SK-N-SH treated with all-trans-retinoic acid at 6 μM for 48 hours (cell line): ENCODE measurements around the gene C6orf163.

Experiments used
- ATAC-seq: fragments of 200-7000 bp; cut with Tn5 transposase; 3 replicates; pipeline ENCODE4 v1.9.1; 2020; ENCODE audit warnings: mild to moderate bottlenecking, moderate library complexity
- ARNTL ChIP-seq: fragments of 450-650 bp; formaldehyde crosslinking; IDR thresholded peaks from 2 replicates; pipeline ENCODE4 v1.5.0; 2020; ENCODE audit warnings: low read depth, mild to moderate bottlenecking, moderate library complexity, borderline replicate concordance
- BACH2 ChIP-seq: fragments of 250-450 bp; sonication (Bioruptor Pico); IDR thresholded peaks from 2 replicates; pipeline ENCODE4 v1.9.0; 2021; ENCODE audit warnings: mild to moderate bottlenecking, borderline replicate concordance
- CREB5 ChIP-seq: fragments of 250-450 bp; sonication (Bioruptor Pico); IDR thresholded peaks from 2 replicates; pipeline ENCODE4 v1.5.1; 2020; ENCODE audit warnings: low read depth, mild to moderate bottlenecking, moderate library complexity
- CSDC2 ChIP-seq: fragments of 250-450 bp; sonication (Bioruptor Pico); IDR thresholded peaks from 2 replicates; pipeline ENCODE4 v1.5.0; 2020; ENCODE audit warnings: mild to moderate bottlenecking, moderate library complexity
- CSRNP3 ChIP-seq: fragments of 250-450 bp; sonication (Bioruptor Pico); IDR thresholded peaks from 2 replicates; pipeline ENCODE4 v1.5.1; 2021; ENCODE audit warnings: mild to moderate bottlenecking, moderate library complexity
- GLIS3 ChIP-seq: fragments of 250-450 bp; sonication (Bioruptor Pico); IDR thresholded peaks from 2 replicates; pipeline ENCODE4 v1.5.0; 2020; ENCODE audit warnings: mild to moderate bottlenecking, moderate library complexity
- ISL1 ChIP-seq: fragments of 250-450 bp; sonication (Bioruptor Pico); IDR thresholded peaks from 2 replicates; pipeline ENCODE4 v2.1.2; 2022; ENCODE audit warnings: mild to moderate bottlenecking, moderate library complexity
- OSR1 ChIP-seq: fragments of 250-450 bp; sonication (Bioruptor Pico); IDR thresholded peaks from 2 replicates; pipeline ENCODE4 v1.8.0; 2022; ENCODE audit warnings: moderate library complexity, mild to moderate bottlenecking, inconsistent platforms
- POU6F1 ChIP-seq: fragments of 250-450 bp; sonication (Bioruptor Pico); IDR thresholded peaks from 2 replicates; pipeline ENCODE4 v1.8.0; 2021; ENCODE audit warnings: low read depth, mild to moderate bottlenecking, moderate library complexity, borderline replicate concordance
- PPARA ChIP-seq: fragments of 250-450 bp; sonication (Bioruptor Pico); IDR thresholded peaks from 2 replicates; pipeline ENCODE4 v1.5.0; 2020; ENCODE audit warnings: mild to moderate bottlenecking, borderline replicate concordance
- RARB ChIP-seq: fragments of 250-450 bp; sonication (Bioruptor Pico); IDR thresholded peaks from 2 replicates; pipeline ENCODE4 v1.8.0; 2021; ENCODE audit warnings: mild to moderate bottlenecking, moderate library complexity
- SNAI2 ChIP-seq: fragments of 250-450 bp; sonication (Bioruptor Pico); IDR thresholded peaks from 2 replicates; pipeline ENCODE4 v1.5.0; 2020; ENCODE audit warnings: mild to moderate bottlenecking, moderate library complexity
- TOX ChIP-seq: fragments of 250-450 bp; sonication (Bioruptor Pico); IDR thresholded peaks from 2 replicates; pipeline ENCODE4 v1.8.0; 2021; ENCODE audit warnings: mild to moderate bottlenecking, moderate library complexity, borderline replicate concordance
- ZC3H10 ChIP-seq: fragments of 250-450 bp; sonication (Bioruptor Pico); IDR thresholded peaks from 2 replicates; pipeline ENCODE4 v1.5.1; 2021; ENCODE audit warnings: mild to moderate bottlenecking, moderate library complexity
- ZFP3 ChIP-seq: fragments of 250-450 bp; sonication (Bioruptor Pico); IDR thresholded peaks from 2 replicates; pipeline ENCODE4 v1.5.0; 2020; ENCODE audit warnings: mild to moderate bottlenecking, moderate library complexity
- ZFP30 ChIP-seq: fragments of 450-650 bp; formaldehyde crosslinking; IDR thresholded peaks from 2 replicates; pipeline ENCODE4 v1.5.0; 2022; ENCODE audit warnings: mild to moderate bottlenecking, moderate library complexity
- ZNF70 ChIP-seq: fragments of 450-650 bp; formaldehyde crosslinking; IDR thresholded peaks from 2 replicates; pipeline ENCODE4 v1.5.0; 2020; ENCODE audit warnings: mild to moderate bottlenecking, moderate library complexity
- ZNF8 ChIP-seq: fragments of 450-650 bp; formaldehyde crosslinking; IDR thresholded peaks from 2 replicates; pipeline ENCODE4 v1.5.0; 2020; ENCODE audit warnings: mild to moderate bottlenecking, moderate library complexity
- TF ChIP-seq, protein P1 (sequence below): fragments of 250-450 bp; sonication (Bioruptor Pico); IDR thresholded peaks from 2 replicates; pipeline ENCODE4 v1.5.0; 2020; ENCODE audit warnings: mild to moderate bottlenecking, moderate library complexity

C6orf163 gene

GRCh38 chr6:87395431-87395830, 50.8 kb downstream of the C6orf163 start:
- ATAC-seq: no peak

GRCh38 chr6:87396595-87397392, 52.2 kb downstream of the C6orf163 start:
- no peak for ATAC-seq
- TF ChIP-seq ZNF70 (CRISPR knock-in tag): no peak
- TF ChIP-seq ZFP30: no peak
- no peak for TF ChIP-seq OSR1 (CRISPR knock-in tag)

More at GRCh38 chr6:87395431-87395830, 50.8 kb downstream of the C6orf163 start:
- TF ChIP-seq ZFP3 (CRISPR knock-in tag) (no peak), ZC3H10 (CRISPR knock-in tag) (no peak), ZNF8 (CRISPR knock-in tag) (no peak), ZNF70 (CRISPR knock-in tag) (no peak), POU6F1 (CRISPR knock-in tag) (no peak), OSR1 (CRISPR knock-in tag) (no peak)
- TF ChIP-seq, protein P1, sequence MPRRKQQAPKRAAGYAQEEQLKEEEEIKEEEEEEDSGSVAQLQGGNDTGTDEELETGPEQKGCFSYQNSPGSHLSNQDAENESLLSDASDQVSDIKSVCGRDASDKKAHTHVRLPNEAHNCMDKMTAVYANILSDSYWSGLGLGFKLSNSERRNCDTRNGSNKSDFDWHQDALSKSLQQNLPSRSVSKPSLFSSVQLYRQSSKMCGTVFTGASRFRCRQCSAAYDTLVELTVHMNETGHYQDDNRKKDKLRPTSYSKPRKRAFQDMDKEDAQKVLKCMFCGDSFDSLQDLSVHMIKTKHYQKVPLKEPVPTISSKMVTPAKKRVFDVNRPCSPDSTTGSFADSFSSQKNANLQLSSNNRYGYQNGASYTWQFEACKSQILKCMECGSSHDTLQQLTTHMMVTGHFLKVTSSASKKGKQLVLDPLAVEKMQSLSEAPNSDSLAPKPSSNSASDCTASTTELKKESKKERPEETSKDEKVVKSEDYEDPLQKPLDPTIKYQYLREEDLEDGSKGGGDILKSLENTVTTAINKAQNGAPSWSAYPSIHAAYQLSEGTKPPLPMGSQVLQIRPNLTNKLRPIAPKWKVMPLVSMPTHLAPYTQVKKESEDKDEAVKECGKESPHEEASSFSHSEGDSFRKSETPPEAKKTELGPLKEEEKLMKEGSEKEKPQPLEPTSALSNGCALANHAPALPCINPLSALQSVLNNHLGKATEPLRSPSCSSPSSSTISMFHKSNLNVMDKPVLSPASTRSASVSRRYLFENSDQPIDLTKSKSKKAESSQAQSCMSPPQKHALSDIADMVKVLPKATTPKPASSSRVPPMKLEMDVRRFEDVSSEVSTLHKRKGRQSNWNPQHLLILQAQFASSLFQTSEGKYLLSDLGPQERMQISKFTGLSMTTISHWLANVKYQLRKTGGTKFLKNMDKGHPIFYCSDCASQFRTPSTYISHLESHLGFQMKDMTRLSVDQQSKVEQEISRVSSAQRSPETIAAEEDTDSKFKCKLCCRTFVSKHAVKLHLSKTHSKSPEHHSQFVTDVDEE (CRISPR knock-in tag): no peak

GRCh38 chr6:87397656-87398055, 53.0 kb downstream of the C6orf163 start:
- no peak for ATAC-seq
- TF ChIP-seq TOX (no peak), GLIS3 (CRISPR knock-in tag) (no peak), CREB5 (CRISPR knock-in tag) (no peak), CSDC2 (CRISPR knock-in tag) (no peak), ZNF8 (CRISPR knock-in tag) (no peak), ARNTL (CRISPR knock-in tag) (no peak), ZFP3 (CRISPR knock-in tag) (no peak)
- TF ChIP-seq, all 23 proteins: peak for 0

DNA sequence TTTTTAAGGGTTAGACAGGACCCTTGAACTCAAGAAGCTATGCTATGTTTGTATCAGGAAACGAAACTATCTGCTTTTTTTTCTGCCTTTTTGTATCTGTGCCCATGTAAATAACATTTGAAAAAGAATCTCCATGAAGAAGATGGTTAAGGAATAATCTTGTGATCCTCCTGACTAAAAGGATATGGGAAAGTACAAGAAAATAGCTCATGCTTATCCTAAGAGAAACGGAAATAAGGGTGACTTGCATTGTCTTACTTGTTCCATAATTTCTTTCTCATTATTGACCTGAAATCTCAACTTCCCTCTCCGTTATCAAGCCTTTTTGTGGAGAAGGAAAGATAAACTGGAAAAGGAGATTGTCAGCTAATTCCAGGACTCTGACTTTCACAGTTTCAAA, 57.2 kb downstream of the C6orf163 start:
- no peak for ATAC-seq
- TF ChIP-seq OSR1 (CRISPR knock-in tag) (no peak), GLIS3 (CRISPR knock-in tag) (no peak), BACH2 (CRISPR knock-in tag) (no peak), CREB5 (CRISPR knock-in tag) (no peak), TOX (no peak), POU6F1 (CRISPR knock-in tag) (no peak), ISL1 (no peak), ZNF8 (CRISPR knock-in tag) (no peak), SNAI2 (CRISPR knock-in tag) (no peak), CSDC2 (CRISPR knock-in tag) (no peak), CSRNP3 (CRISPR knock-in tag) (no peak), ZFP3 (CRISPR knock-in tag) (no peak), ZFP30 (no peak), PPARA (no peak), RARB (CRISPR knock-in tag) (no peak)
- TF ChIP-seq, protein P1 (CRISPR knock-in tag): no peak
